ENCODE measurements around the gene DLG2.

- TF ChIP-seq CTCF (IDR thresholded peaks at IDR 0.05), result no peak
- no peak for TF ChIP-seq POLR2A (IDR thresholded peaks at IDR 0.05)
Measured at GRCh38 chr11:84211896-84212295, 1415.2 kb downstream of the DLG2 start.
